IMR-90 (cell line): Measurements from ENCODE around the gene NPRL2. TPM values are rescaled to one million over a fixed set of nuclear protein-coding genes. Genes with fewer than 3 reads are reported as not detected.

ENCODE experiments used
- ATAC-seq: fragments of 200-7000 bp; cut with Tn5 transposase; 2 replicates; pipeline ENCODE4 v1.9.1; 2020; ENCODE audit warnings: low read depth, mild to moderate bottlenecking, moderate library complexity
- BruUV-seq: library from RNA; stranded (reverse); fragments of 400-500 nt; replicated peaks from 2 replicates; lab custom pipeline; 2021; lab: Mats Ljungman, UMichigan
- CTCF ChIA-PET: fragments of 300-600 bp; formaldehyde crosslinking; extraction: SDS; loops from one replicate; lab custom pipeline; 2021; ENCODE audit warnings: antibody characterized with exemption; lab: Yijun Ruan, JAX
- POLR2A ChIA-PET: fragments of 300-600 bp; sonication (Branson Sonifier 250); formaldehyde crosslinking; loops from one replicate; lab custom pipeline; 2022; ENCODE audit warnings: antibody characterized with exemption; ENCODE audit not compliant: unreplicated experiment; lab: Charles Lee
- DNase-seq: peaks from one replicate; pipeline ENCODE4 v3.0.0; 2013
- H2AFZ ChIP-seq: replicated peaks from 2 replicates; pipeline ENCODE3; 2013; ENCODE audit warnings: low read length, mild to moderate bottlenecking; ENCODE audit not compliant: poor library complexity
- H2AK5ac ChIP-seq: 2 replicates; pipeline ENCODE4 v1.6.1; 2013; ENCODE audit warnings: low read depth, low read length, inconsistent platforms
- H2AK9ac ChIP-seq: replicated peaks from 2 replicates; pipeline ENCODE3; 2013; ENCODE audit warnings: mild to moderate bottlenecking, low read depth, low read length, moderate library complexity; ENCODE audit not compliant: poor library complexity
- H2BK120ac ChIP-seq: 2 replicates; pipeline ENCODE4 v1.6.1; 2013; ENCODE audit warnings: low read depth, low read length, inconsistent platforms
- H2BK15ac ChIP-seq: 3 replicates; pipeline ENCODE4 v1.6.1; 2013; ENCODE audit warnings: low read depth, low read length, inconsistent platforms
- H2BK20ac ChIP-seq: 2 replicates; pipeline ENCODE4 v1.6.1; 2013; ENCODE audit warnings: low read depth, mild to moderate bottlenecking, inconsistent platforms, low read length, moderate library complexity
- H2BK5ac ChIP-seq: 2 replicates; pipeline ENCODE4 v1.6.1; 2013; ENCODE audit warnings: mild to moderate bottlenecking, low read depth, low read length, inconsistent platforms; ENCODE audit not compliant: poor library complexity, severe bottlenecking
- H3K14ac ChIP-seq: replicated peaks from 2 replicates; pipeline ENCODE4 v1.6.1; 2013; ENCODE audit warnings: low read depth, low read length, inconsistent platforms
- H3K18ac ChIP-seq: 2 replicates; pipeline ENCODE4 v1.6.1; 2013; ENCODE audit warnings: low read depth, low read length, control low read depth
- H3K23ac ChIP-seq: 2 replicates; pipeline ENCODE4 v1.6.1; 2013; ENCODE audit warnings: low read depth, low read length, inconsistent platforms
- H3K27ac ChIP-seq: 2 replicates; pipeline ENCODE4 v1.5.1; 2013; ENCODE audit warnings: mild to moderate bottlenecking, control low read depth, low read length; ENCODE audit not compliant: insufficient read depth
- H3K27me3 ChIP-seq: 2 replicates; pipeline ENCODE4 v1.6.1; 2013; ENCODE audit warnings: low read length; ENCODE audit not compliant: control insufficient read depth, insufficient read depth
- H3K36me3 ChIP-seq: 2 replicates; pipeline ENCODE4 v1.6.1; 2013; ENCODE audit warnings: low read length, mixed read lengths; ENCODE audit not compliant: control insufficient read depth, insufficient read depth
- H3K4ac ChIP-seq: 2 replicates; pipeline ENCODE4 v1.6.1; 2013; ENCODE audit warnings: low read depth, low read length, inconsistent platforms
- H3K4me1 ChIP-seq: 2 replicates; pipeline ENCODE4 v1.6.1; 2013; ENCODE audit warnings: low read length, mixed read lengths; ENCODE audit not compliant: control insufficient read depth, insufficient read depth
- H3K4me2 ChIP-seq: 2 replicates; pipeline ENCODE4 v1.6.1; 2013; ENCODE audit warnings: low read depth, mild to moderate bottlenecking, control low read depth, low read length, moderate library complexity
- H3K4me3 ChIP-seq: 2 replicates; pipeline ENCODE4 v1.5.1; 2013; ENCODE audit warnings: low read depth, mild to moderate bottlenecking, control low read depth, low read length, moderate library complexity; ENCODE audit not compliant: insufficient read depth
- H3K56ac ChIP-seq: 2 replicates; pipeline ENCODE4 v1.6.1; 2013; ENCODE audit warnings: low read length, inconsistent platforms; ENCODE audit not compliant: insufficient read depth; ENCODE audit errors: extremely low read depth
- H3K79me1 ChIP-seq, 2 experiments: 2 replicates each; pipeline ENCODE4 v1.6.1; 2013; ENCODE audit warnings: low read length in 2 of 2, inconsistent platforms in 1 of 2, low read depth in 1 of 2
- H3K9ac ChIP-seq: 2 replicates; pipeline ENCODE4 v1.6.1; 2013; ENCODE audit warnings: low read depth, low read length, control low read depth
- H3K9me1 ChIP-seq: 2 replicates; pipeline ENCODE4 v1.6.1; 2013; ENCODE audit warnings: low read length, inconsistent platforms; ENCODE audit not compliant: insufficient read depth
- H3K9me3 ChIP-seq: 2 replicates; pipeline ENCODE4 v1.6.1; 2013; ENCODE audit warnings: low read length; ENCODE audit not compliant: control insufficient read depth, insufficient read depth
- H4K20me1 ChIP-seq: 2 replicates; pipeline ENCODE4 v1.6.1; 2013; ENCODE audit warnings: low read length, inconsistent platforms; ENCODE audit not compliant: insufficient read depth
- H4K5ac ChIP-seq: 2 replicates; pipeline ENCODE4 v1.6.1; 2013; ENCODE audit warnings: mild to moderate bottlenecking, low read depth, low read length, control low read depth
- H4K8ac ChIP-seq, 2 experiments: 2 replicates each; pipeline ENCODE4 v1.6.1; 2013; ENCODE audit warnings: low read depth in 2 of 2, low read length in 2 of 2, control low read depth in 1 of 2, inconsistent platforms in 1 of 2
- H4K91ac ChIP-seq: 2 replicates; pipeline ENCODE4 v1.6.1; 2013; ENCODE audit warnings: low read depth, low read length, inconsistent platforms; ENCODE audit not compliant: insufficient read depth
- CHD1 ChIP-seq: IDR thresholded peaks from 2 replicates; pipeline ENCODE4 v1.6.1; 2012; ENCODE audit warnings: low read depth, low read length, improper control_type of control experiment
- MAZ ChIP-seq: IDR thresholded peaks from 2 replicates; pipeline ENCODE4 v1.6.1; 2012; ENCODE audit warnings: low read depth, mild to moderate bottlenecking, low read length, improper control_type of control experiment, moderate library complexity, borderline replicate concordance
- MXI1 ChIP-seq: IDR thresholded peaks from 2 replicates; pipeline ENCODE4 v1.6.1; 2012; ENCODE audit warnings: low read depth, mild to moderate bottlenecking, low read length, moderate library complexity, borderline replicate concordance
- WGBS, 2 experiments: methylation state at CpG; one replicate each; pipeline versions ENCODE4 v1.1.5 to v1.1.7; 2013; ENCODE audit warnings: missing lambda C conversion rate in 2 of 2; ENCODE audit not compliant: insufficient read length in 1 of 2; ENCODE audit errors: extremely low coverage in 2 of 2; 5-methylcytosine and 5-hydroxymethylcytosine counted together
- dilution Hi-C: fragments of 300-500 bp; cut with HindIII; formaldehyde crosslinking; loops from one replicate; pipeline ENCODE4 v1.14.3; 2018; ENCODE audit warnings: low sequenced_read_pairs; ENCODE audit not compliant: unreplicated experiment
- in situ Hi-C: fragments of 300-500 bp; cut with MboI; formaldehyde crosslinking; loops from 3 replicates; pipeline ENCODE4 v1.14.3; 2019; ENCODE audit warnings: low sequenced_read_pairs, inconsistent platforms, mixed read lengths
- intact Hi-C: fragments of 100-400 bp; cut with micrococcal nuclease; formaldehyde crosslinking; loops from 2 replicates; pipeline ENCODE4 v1.10.0; 2022
- polyA plus RNA-seq, 3 experiments: library from polyadenylated mRNA; depleted of rRNA; stranded (reverse); fragments of >200 nt; gene quantifications; 2 replicates each; pipeline ENCODE4 v1.2.3, GENCODE V29; 2012; ENCODE audit warnings: low replicate concordance in 1 of 3
- total RNA-seq: library from RNA; depleted of rRNA; stranded (reverse); fragments of >200 nt; gene quantifications from 2 replicates; pipeline ENCODE4 v1.2.3, GENCODE V29; 2012

NPRL2 gene
- total and polyA plus RNA-seq, 2 of the 4 experiments (the other 2 are of a cell fraction) = 38.3 to 38.7 TPM

DNA sequence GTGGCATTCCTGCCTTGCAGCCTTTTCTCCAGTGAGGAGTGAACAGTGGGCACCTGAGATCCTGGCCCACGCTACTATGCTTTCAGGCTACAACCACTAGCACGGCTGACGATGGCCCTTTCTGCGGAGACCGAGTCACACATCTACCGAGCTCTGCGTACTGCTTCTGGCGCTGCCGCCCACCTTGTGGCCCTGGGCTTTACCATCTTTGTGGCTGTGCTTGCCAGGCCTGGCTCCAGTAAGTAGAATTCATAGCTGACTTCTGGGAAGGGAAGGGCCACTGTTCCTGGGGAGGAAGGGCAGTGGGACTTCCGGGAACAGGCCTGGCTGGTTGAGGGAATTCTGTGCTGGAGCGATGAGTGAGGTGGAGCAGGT lies 735 bp upstream of the NPRL2 start:
- 59% methylated on average over 8 of the region's 11 CpGs; no CpG with 5 or more reads in 1 of the 2 experiments for WGBS, 2 experiments
- H3K4me1 ChIP-seq = peaks cover 17% of the 10 kb centered on the region
- H3K4me3 ChIP-seq = peak overlapping the region; percentile 73
- H2BK20ac ChIP-seq = no peak overlapping the region
- H2BK15ac ChIP-seq = no peak overlapping the region
- peak overlapping the region; percentile 43; the same call in 1 of the 2 replicates for H3K14ac ChIP-seq
- H4K20me1 ChIP-seq = peaks cover 29% of the 10 kb centered on the region
- H3K27me3 ChIP-seq = no peaks in the 10 kb centered on the region
- ATAC-seq (no peak), DNase-seq (no peak)
- H3K36me3 ChIP-seq = peaks cover 37% of the 10 kb centered on the region
- H2AK9ac ChIP-seq = peak overlapping the region; percentile 46
- in situ Hi-C loops (no loop called here), intact Hi-C loops (no loop called here), dilution Hi-C loops (no loop called here)
- H3K4ac ChIP-seq = peak overlapping the region; percentile 46
- peaks cover 10% of the 10 kb centered on the region; the same call in 1 of the 2 replicates for H3K9me1 ChIP-seq
- H2AFZ ChIP-seq = peak overlapping the region; percentile 93
- peak overlapping the region; percentile 72 for H2AK5ac ChIP-seq
- no peak overlapping the region for H2BK120ac ChIP-seq
- H4K5ac ChIP-seq = peak overlapping the region; percentile 17; the same call in 1 of the 2 replicates
- no peak for TF ChIP-seq CHD1
- TF ChIP-seq MAZ = no peak
- TF ChIP-seq MXI1 = no peak
- CTCF ChIA-PET = no interaction called here
- POLR2A ChIA-PET = no interaction called here
- no TSS peak for BruUV-seq
- H3K9ac ChIP-seq = peak overlapping the region; percentile 32; the same call in 1 of the 2 replicates
- H3K56ac ChIP-seq = no peak overlapping the region
- H3K79me1 ChIP-seq = peaks cover 23 to 54% of the 10 kb centered on the region in 2 experiments
- H4K91ac ChIP-seq = peak overlapping the region; percentile 19; the same call in 1 of the 2 replicates
- H4K8ac ChIP-seq = peak overlapping the region; percentile 72 to 76
- no peak overlapping the region; the same call in 1 of the 2 replicates for H3K27ac ChIP-seq
- no peak overlapping the region for H3K18ac ChIP-seq
- peak overlapping the region; percentile 91 for H3K4me2 ChIP-seq
- no peaks in the 10 kb centered on the region for H3K9me3 ChIP-seq
- no peak overlapping the region for H3K23ac ChIP-seq
- H2BK5ac ChIP-seq = no peak overlapping the region
